Activated CD8-positive, alpha-beta T cell treated with anti-CD3 and anti-CD28 coated beads for 36 hours (primary cell): ENCODE measurements around the gene UBAC1. TPM values are rescaled to one million over a fixed set of nuclear protein-coding genes. Genes with fewer than 3 reads are reported as not detected.
"Not testable (repeated sequence)": the region's sequence is repeated elsewhere in the genome, so short reads cannot be mapped to it uniquely, and the experiment has no call there.

Experiments
- ATAC-seq: fragments of 200-7000 bp; cut with Tn5 transposase; one replicate; pipeline ENCODE4 v1.10.0; 2021; ENCODE audit warnings: mild to moderate bottlenecking, moderate library complexity
- CTCF ChIA-PET: fragments of 350-600 bp; sonication (Branson Sonifier 250); formaldehyde crosslinking; loops from one replicate; lab custom pipeline; 2021; ENCODE audit warnings: antibody characterized with exemption; lab: Charles Lee
- POLR2A ChIA-PET: fragments of 350-600 bp; sonication (Branson Sonifier 250); formaldehyde crosslinking; loops from one replicate; lab custom pipeline; 2021; ENCODE audit warnings: antibody characterized with exemption; lab: Charles Lee
- DNase-seq: peaks from one replicate; pipeline ENCODE4 v3.0.0-alpha.2; 2020
- H3K27ac Mint-ChIP-seq: one replicate; pipeline ENCODE4 v1.8.0; 2021; ENCODE audit warnings: mild to moderate bottlenecking, mixed read lengths
- H3K27me3 Mint-ChIP-seq: one replicate; pipeline ENCODE4 v1.8.0; 2021; ENCODE audit warnings: mixed read lengths
- H3K36me3 Mint-ChIP-seq: one replicate; pipeline ENCODE4 v1.8.0; 2021; ENCODE audit warnings: low read depth, mixed read lengths
- H3K4me1 Mint-ChIP-seq: one replicate; pipeline ENCODE4 v1.8.0; 2021; ENCODE audit warnings: low read depth, mixed read lengths
- H3K4me3 Mint-ChIP-seq: one replicate; pipeline ENCODE4 v1.8.0; 2021; ENCODE audit warnings: mild to moderate bottlenecking, moderate library complexity, mixed read lengths
- H3K9me3 Mint-ChIP-seq: one replicate; pipeline ENCODE4 v1.8.0; 2021; ENCODE audit warnings: mixed read lengths
- intact Hi-C: fragments of 100-400 bp; cut with micrococcal nuclease; formaldehyde crosslinking; loops from one replicate; pipeline ENCODE4 v1.10.0; 2022
- total RNA-seq, 2 experiments: library from RNA; stranded (reverse); gene quantifications; one replicate each; pipeline ENCODE4 v1.2.3, GENCODE V29; 2021
- TF ChIP-seq, protein P1 (sequence below): fragments of 200-600 bp; IDR thresholded peaks from one replicate; pipeline ENCODE4 v1.8.0; 2022; ENCODE audit warnings: antibody characterized with exemption, mild to moderate bottlenecking

Gene UBAC1
- total RNA-seq, 2 experiments from 2014 or later: 32.4 to 34.3 TPM

DNA sequence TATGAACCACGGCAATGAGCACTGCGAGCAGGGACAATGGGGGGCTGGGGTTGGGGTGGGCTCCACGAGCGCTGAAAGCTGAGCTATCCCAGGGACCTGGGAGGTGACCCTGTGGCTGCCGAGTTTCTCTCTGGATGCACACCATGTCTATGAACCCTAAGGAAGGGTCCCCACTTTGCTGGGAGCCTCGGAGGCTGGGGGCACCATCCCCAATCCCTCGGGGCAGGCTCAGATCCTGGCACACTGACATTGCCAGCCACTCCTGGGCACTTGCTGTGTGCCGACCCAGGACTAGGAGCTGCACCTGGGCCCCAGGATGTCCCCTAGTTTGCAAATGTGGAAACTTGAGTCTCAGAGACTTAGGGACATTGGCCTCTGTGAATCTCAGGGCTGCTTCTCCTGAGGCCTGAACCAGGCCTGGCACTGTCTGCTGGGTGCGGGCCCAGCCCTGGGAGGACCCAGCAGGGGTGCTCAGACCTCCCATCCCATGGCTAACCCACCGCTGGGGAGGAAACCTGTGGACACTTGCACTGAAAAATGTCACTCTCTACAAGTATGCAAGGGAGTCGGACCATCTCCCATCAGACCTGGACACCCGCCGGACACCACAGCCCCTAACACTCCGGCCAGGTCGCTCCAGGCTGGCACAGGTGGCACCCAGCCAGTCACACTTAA lies 40.8 kb downstream of the UBAC1 start:
- H3K4me1 Mint-ChIP-seq: peaks cover 13% of the 10 kb centered on the region
- CTCF ChIA-PET: no interaction called here
- DNase-seq (no peak), ATAC-seq (no peak)
- POLR2A ChIA-PET: interaction anchor here (0.6 to 1.8 kb wide), 3 partner anchors 11 to 32 kb away, joined by 3 to 4 read pairs (median 3); no protein-coding TSS in a partner anchor
- TF ChIP-seq, protein P1, sequence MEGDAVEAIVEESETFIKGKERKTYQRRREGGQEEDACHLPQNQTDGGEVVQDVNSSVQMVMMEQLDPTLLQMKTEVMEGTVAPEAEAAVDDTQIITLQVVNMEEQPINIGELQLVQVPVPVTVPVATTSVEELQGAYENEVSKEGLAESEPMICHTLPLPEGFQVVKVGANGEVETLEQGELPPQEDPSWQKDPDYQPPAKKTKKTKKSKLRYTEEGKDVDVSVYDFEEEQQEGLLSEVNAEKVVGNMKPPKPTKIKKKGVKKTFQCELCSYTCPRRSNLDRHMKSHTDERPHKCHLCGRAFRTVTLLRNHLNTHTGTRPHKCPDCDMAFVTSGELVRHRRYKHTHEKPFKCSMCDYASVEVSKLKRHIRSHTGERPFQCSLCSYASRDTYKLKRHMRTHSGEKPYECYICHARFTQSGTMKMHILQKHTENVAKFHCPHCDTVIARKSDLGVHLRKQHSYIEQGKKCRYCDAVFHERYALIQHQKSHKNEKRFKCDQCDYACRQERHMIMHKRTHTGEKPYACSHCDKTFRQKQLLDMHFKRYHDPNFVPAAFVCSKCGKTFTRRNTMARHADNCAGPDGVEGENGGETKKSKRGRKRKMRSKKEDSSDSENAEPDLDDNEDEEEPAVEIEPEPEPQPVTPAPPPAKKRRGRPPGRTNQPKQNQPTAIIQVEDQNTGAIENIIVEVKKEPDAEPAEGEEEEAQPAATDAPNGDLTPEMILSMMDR: no peak
- intact Hi-C loops: no loop called here
- H3K27ac Mint-ChIP-seq: no peak overlapping the region
- H3K36me3 Mint-ChIP-seq: peaks cover 36% of the 10 kb centered on the region
- H3K4me3 Mint-ChIP-seq: no peak overlapping the region
- H3K9me3 Mint-ChIP-seq: peaks cover 28% of the 10 kb centered on the region
- H3K27me3 Mint-ChIP-seq: no peaks in the 10 kb centered on the region

DNA sequence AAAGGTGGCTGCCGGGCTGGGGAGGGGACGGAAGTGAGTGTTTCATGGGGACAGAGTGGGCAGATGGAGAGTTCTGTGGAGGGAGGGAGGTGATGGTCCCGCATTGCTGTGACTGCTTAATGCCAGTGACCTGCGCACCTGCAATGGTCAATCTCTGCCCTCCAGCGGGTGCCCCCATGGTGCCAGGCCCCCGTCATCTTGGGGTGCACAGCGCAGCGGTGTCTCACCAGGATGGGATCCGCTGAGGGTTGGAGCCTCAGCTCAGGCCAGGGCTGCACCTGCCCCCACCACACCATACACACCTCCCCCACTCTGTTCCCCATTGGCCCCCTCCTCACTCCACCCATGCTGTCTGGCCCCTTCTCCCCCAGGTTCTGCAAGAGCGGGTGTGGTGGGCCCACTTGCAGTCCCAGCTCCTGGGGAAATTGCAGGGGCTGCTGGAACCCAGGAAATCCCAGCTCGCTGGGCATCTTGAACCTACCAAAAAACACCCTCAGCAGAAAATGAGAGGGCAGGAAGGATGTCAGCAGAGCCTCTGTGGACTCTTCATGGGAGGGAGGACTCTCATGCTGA lies 41.8 kb downstream of the UBAC1 start:
- DNase-seq (no peak), ATAC-seq (no peak)
- Mint-ChIP-seq H3K4me1 (peaks cover 4% of the 10 kb centered on the region), H3K9me3 (peaks cover 37% of the 10 kb centered on the region), H3K4me3 (no peak overlapping the region), H3K27ac (no peak overlapping the region), H3K27me3 (no peaks in the 10 kb centered on the region), H3K36me3 (peaks cover 41% of the 10 kb centered on the region)
- ChIA-PET POLR2A (interaction anchor here (1.8 kb wide), 1 partner anchor 10 kb away, joined by 4 read pairs; no protein-coding TSS in a partner anchor), CTCF (no interaction called here)
- intact Hi-C loops: no loop called here
- TF ChIP-seq, protein P1: no peak

DNA sequence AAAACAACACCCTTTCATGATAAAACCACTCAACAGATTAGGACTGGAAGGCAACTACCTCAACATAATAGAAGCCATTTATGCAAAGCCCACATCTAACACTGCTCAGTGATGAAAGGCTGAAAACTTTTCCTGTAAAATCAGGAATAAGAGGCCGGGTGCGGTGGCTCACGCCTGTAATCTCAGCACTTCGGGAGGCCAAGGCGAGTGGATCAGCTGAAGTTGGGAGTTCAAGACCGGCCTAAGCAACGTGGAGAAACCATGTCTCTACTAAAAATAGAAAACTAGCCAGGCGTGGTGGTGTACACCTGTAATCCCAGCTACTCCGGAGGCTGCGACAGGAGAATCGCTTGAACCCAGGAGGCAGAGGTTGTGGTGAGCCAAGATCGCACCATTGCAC lies 44.9 kb downstream of the UBAC1 start:
- H3K27ac Mint-ChIP-seq, H3K4me1 Mint-ChIP-seq, intact Hi-C loops, POLR2A ChIA-PET, H3K27me3 Mint-ChIP-seq, DNase-seq, CTCF ChIA-PET, ATAC-seq, H3K4me3 Mint-ChIP-seq: not testable (repeated sequence)
- peaks cover 46% of the 10 kb centered on the region for H3K9me3 Mint-ChIP-seq
- H3K36me3 Mint-ChIP-seq: peaks cover 66% of the 10 kb centered on the region

DNA sequence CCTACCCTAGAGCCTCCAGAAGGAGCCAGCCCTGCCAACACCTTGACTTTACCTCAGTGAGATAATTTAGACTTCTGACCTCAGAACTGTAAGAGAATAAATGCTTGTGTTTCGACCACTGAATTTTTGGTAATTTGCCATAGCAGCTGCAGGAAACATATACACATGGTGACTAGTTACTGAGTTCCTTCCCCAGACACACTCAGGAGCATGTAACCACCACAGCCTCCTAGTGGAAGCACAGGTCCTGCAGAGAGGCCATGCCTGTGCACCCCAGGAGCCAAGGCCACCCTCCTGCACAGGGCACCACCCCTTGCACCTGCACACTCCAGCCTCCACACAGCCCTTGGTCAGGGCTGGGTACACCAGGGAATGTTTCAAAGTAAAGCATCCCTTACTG lies 46.3 kb downstream of the UBAC1 start:
- H3K9me3 Mint-ChIP-seq: peaks cover 49% of the 10 kb centered on the region
- CTCF ChIA-PET: interaction anchor here (0.9 kb wide), 1 partner anchor 11 kb away, joined by 3 read pairs; no protein-coding TSS in a partner anchor
- TF ChIP-seq, protein P1: no peak
- POLR2A ChIA-PET: no interaction called here
- intact Hi-C loops: no loop called here
- H3K27ac Mint-ChIP-seq: no peak overlapping the region
- no peak for ATAC-seq
- H3K36me3 Mint-ChIP-seq: peaks cover 77% of the 10 kb centered on the region
- H3K27me3 Mint-ChIP-seq: no peaks in the 10 kb centered on the region
- peaks cover 21% of the 10 kb centered on the region for H3K4me1 Mint-ChIP-seq
- H3K4me3 Mint-ChIP-seq: no peak overlapping the region
- no peak for DNase-seq

DNA sequence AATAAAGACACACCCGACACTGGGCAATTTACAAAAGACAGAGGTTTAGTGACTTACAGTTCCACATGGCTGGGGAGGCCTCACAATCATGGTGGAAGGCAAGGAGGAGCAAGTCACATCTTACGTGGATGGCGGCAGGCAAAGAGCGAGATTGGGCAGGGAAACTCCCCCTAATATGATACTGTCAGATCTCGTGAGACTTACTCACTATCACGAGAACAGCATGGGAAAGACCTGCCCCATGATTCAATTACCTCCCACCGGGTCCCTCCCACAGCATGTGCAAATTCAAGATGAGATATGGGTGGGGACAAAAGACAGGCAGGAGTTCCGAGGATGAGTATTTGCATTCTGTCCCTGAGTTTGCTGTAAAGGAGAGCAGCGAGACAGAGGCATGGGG lies 49.9 kb downstream of the UBAC1 start:
- Mint-ChIP-seq H3K4me1 (peaks cover 36% of the 10 kb centered on the region), H3K9me3 (peaks cover 29% of the 10 kb centered on the region), H3K36me3 (peaks cover 66% of the 10 kb centered on the region)
- H3K27ac Mint-ChIP-seq, intact Hi-C loops, CTCF ChIA-PET, H3K4me3 Mint-ChIP-seq, ATAC-seq, H3K27me3 Mint-ChIP-seq, POLR2A ChIA-PET, DNase-seq: not testable (repeated sequence)

DNA sequence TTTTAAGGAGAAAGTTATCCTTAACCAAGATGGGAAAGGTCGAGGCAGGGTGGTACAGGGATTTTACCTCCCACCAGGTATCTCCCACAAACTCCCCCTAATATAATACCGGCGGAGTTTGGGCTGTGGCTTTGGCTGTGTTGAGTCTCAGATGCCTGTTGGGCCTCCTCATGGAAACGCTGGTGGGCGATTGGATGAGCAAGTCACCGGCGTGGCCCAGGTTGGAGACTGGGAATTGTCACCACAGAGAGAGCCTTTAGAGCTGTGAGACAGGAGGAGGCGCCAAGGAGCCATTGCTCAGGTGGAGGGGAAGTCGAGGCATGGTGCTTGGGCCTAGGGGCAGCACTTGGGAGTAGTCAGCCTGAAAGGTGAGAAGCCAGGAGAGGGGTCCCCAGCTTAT lies 50.4 kb downstream of the UBAC1 start:
- TF ChIP-seq, protein P1: no peak
- intact Hi-C loops: no loop called here
- no peak overlapping the region for H3K27ac Mint-ChIP-seq
- H3K4me3 Mint-ChIP-seq: no peak overlapping the region
- POLR2A ChIA-PET: no interaction called here
- H3K9me3 Mint-ChIP-seq: peaks cover 25% of the 10 kb centered on the region
- DNase-seq: no peak
- H3K27me3 Mint-ChIP-seq: no peaks in the 10 kb centered on the region
- CTCF ChIA-PET: no interaction called here
- H3K4me1 Mint-ChIP-seq: peaks cover 41% of the 10 kb centered on the region
- peaks cover 62% of the 10 kb centered on the region for H3K36me3 Mint-ChIP-seq
- no peak for ATAC-seq
